ENCODE measurements around the gene TMEM240.
"Not testable (repeated sequence)": the region's sequence is repeated elsewhere in the genome, so short reads cannot be mapped to it uniquely, and the experiment has no call there.

The TMEM240 gene

GRCh38 chr1:1510912-1511532 is 29.4 kb downstream of the TMEM240 start:
- H3K4me3 ChIP-seq (ENCODE audit: low read depth, low read length) = peak overlapping the region; percentile 91
- peak overlapping the region; percentile 97 for H3K4me2 ChIP-seq (ENCODE audit: low read length)
- TF ChIP-seq CTCF (IDR thresholded peaks at IDR 0.05) = no peak
- H3K9ac ChIP-seq = no peak overlapping the region
- no peaks in the 10 kb centered on the region for H3K36me3 ChIP-seq (ENCODE audit: control insufficient read depth, insufficient read depth, low read length)
- peak overlapping the region; percentile 81 for H2AFZ ChIP-seq
- peak overlapping the region; percentile 83 for H3K27ac ChIP-seq
- H3K27me3 ChIP-seq (ENCODE audit: control insufficient read depth, insufficient read depth, low read length) = no peaks in the 10 kb centered on the region
- H3K4me1 ChIP-seq = peaks cover 3% of the 10 kb centered on the region
- no peaks in the 10 kb centered on the region for H3K9me3 ChIP-seq (ENCODE audit: control insufficient read depth, low read length)
- no peaks in the 10 kb centered on the region for H3K79me2 ChIP-seq

GRCh38 chr1:1509465-1509850 is 31.0 kb downstream of the TMEM240 start:
- H3K27ac ChIP-seq; H3K9ac ChIP-seq; H2AFZ ChIP-seq; H3K9me3 ChIP-seq (ENCODE audit: control insufficient read depth, low read length); H3K4me3 ChIP-seq (ENCODE audit: low read depth, low read length); H3K4me1 ChIP-seq; H3K36me3 ChIP-seq (ENCODE audit: control insufficient read depth, insufficient read depth, low read length); H3K27me3 ChIP-seq (ENCODE audit: control insufficient read depth, insufficient read depth, low read length); H3K79me2 ChIP-seq; H3K4me2 ChIP-seq (ENCODE audit: low read length): not testable (repeated sequence)

- not testable (repeated sequence) for H3K79me2 ChIP-seq; H3K27ac ChIP-seq; H3K9ac ChIP-seq; H2AFZ ChIP-seq; H3K9me3 ChIP-seq (ENCODE audit: control insufficient read depth, low read length); H3K4me2 ChIP-seq (ENCODE audit: low read length); H3K4me1 ChIP-seq; H3K27me3 ChIP-seq (ENCODE audit: control insufficient read depth, insufficient read depth, low read length); H3K4me3 ChIP-seq (ENCODE audit: low read depth, low read length); H3K36me3 ChIP-seq (ENCODE audit: control insufficient read depth, insufficient read depth, low read length)
Observed at GRCh38 chr1:1508775-1509464, 31.5 kb downstream of the TMEM240 start.

- Histone ChIP-seq H3K4me3 (ENCODE audit: low read depth, low read length) (no peak overlapping the region), H3K4me2 (ENCODE audit: low read length) (no peak overlapping the region), H3K9ac (no peak overlapping the region), H2AFZ (no peak overlapping the region), H3K36me3 (ENCODE audit: control insufficient read depth, insufficient read depth, low read length) (no peaks in the 10 kb centered on the region), H3K27ac (no peak overlapping the region), H3K79me2 (no peaks in the 10 kb centered on the region), H3K9me3 (ENCODE audit: control insufficient read depth, low read length) (no peaks in the 10 kb centered on the region), H3K4me1 (peaks cover 3% of the 10 kb centered on the region), H3K27me3 (ENCODE audit: control insufficient read depth, insufficient read depth, low read length) (no peaks in the 10 kb centered on the region)
- no peak for TF ChIP-seq CTCF (IDR thresholded peaks at IDR 0.05)
Observed at GRCh38 chr1:1507305-1507704, 33.1 kb downstream of the TMEM240 start.

- not testable (repeated sequence) for H3K4me1 ChIP-seq; H3K36me3 ChIP-seq (ENCODE audit: control insufficient read depth, insufficient read depth, low read length); H3K27me3 ChIP-seq (ENCODE audit: control insufficient read depth, insufficient read depth, low read length); H3K79me2 ChIP-seq; H3K9me3 ChIP-seq (ENCODE audit: control insufficient read depth, low read length); H3K4me2 ChIP-seq (ENCODE audit: low read length); H3K9ac ChIP-seq; H3K4me3 ChIP-seq (ENCODE audit: low read depth, low read length)
- Histone ChIP-seq H2AFZ (peak overlapping the region; percentile 75), H3K27ac (peak overlapping the region; percentile 77)
Observed at GRCh38 chr1:1505801-1506200, 34.6 kb downstream of the TMEM240 start.

- Histone ChIP-seq H3K27ac (peak overlapping the region; percentile 77), H3K4me2 (ENCODE audit: low read length) (peak overlapping the region; percentile 34), H2AFZ (peak overlapping the region; percentile 75)
- H3K9me3 ChIP-seq (ENCODE audit: control insufficient read depth, low read length); H3K79me2 ChIP-seq; H3K4me1 ChIP-seq; H3K36me3 ChIP-seq (ENCODE audit: control insufficient read depth, insufficient read depth, low read length); H3K9ac ChIP-seq; H3K27me3 ChIP-seq (ENCODE audit: control insufficient read depth, insufficient read depth, low read length); H3K4me3 ChIP-seq (ENCODE audit: low read depth, low read length): not testable (repeated sequence)
- TF ChIP-seq CTCF (IDR thresholded peaks at IDR 0.05) = peak; percentile 6
Observed at GRCh38 chr1:1505366-1505798, 35.0 kb downstream of the TMEM240 start.

Data from parathyroid adenoma (tissue), 2 donors.